OCI-LY1 (cell line): ENCODE measurements around the gene GZMM.

Experiments
- H2AFZ ChIP-seq: fragments of 200-600 bp; sonication (generic), shearing (Covaris generic); 2 replicates; pipeline ENCODE4 v1.6.0; 2014; ENCODE audit warnings: antibody characterized with exemption, mild to moderate bottlenecking, low read length
- H3F3A ChIP-seq: fragments of 200-600 bp; sonication (generic), shearing (Covaris generic); 2 replicates; pipeline ENCODE4 v1.6.0; 2014; ENCODE audit warnings: mild to moderate bottlenecking, antibody characterized with exemption, low read length, moderate library complexity; ENCODE audit not compliant: insufficient read depth
- H3K27ac ChIP-seq: fragments of 200-600 bp; sonication (generic); 2 replicates; pipeline ENCODE4 v1.5.1; 2014; ENCODE audit warnings: low read length, mixed run types, mild to moderate bottlenecking, low read depth; ENCODE audit not compliant: poor library complexity, severe bottlenecking
- H3K27me3 ChIP-seq: fragments of 200-600 bp; sonication (generic); 2 replicates; pipeline ENCODE4 v1.6.0; 2014; ENCODE audit warnings: antibody characterized with exemption, mild to moderate bottlenecking, low read length, moderate library complexity; ENCODE audit not compliant: insufficient read depth
- H3K36me3 ChIP-seq: fragments of 200-600 bp; sonication (generic); 2 replicates; pipeline ENCODE4 v1.6.1; 2014; ENCODE audit warnings: mild to moderate bottlenecking, antibody characterized with exemption, low read length, moderate library complexity, mixed read lengths; ENCODE audit not compliant: insufficient read depth
- H3K4me1 ChIP-seq: fragments of 200-600 bp; sonication (generic); 2 replicates; pipeline ENCODE4 v1.5.1; 2014; ENCODE audit warnings: mild to moderate bottlenecking, low read length, moderate library complexity; ENCODE audit not compliant: insufficient read depth, severe bottlenecking
- H3K4me2 ChIP-seq: fragments of 200-600 bp; sonication (generic), shearing (Covaris generic); 2 replicates; pipeline ENCODE4 v1.6.1; 2014; ENCODE audit warnings: low read length
- H3K4me3 ChIP-seq: fragments of 200-600 bp; sonication (generic); 2 replicates; pipeline ENCODE4 v1.5.1; 2014; ENCODE audit warnings: low read length, low read depth, mild to moderate bottlenecking, mixed read lengths; ENCODE audit not compliant: poor library complexity, severe bottlenecking
- H3K79me2 ChIP-seq: fragments of 200-600 bp; shearing (Covaris generic); 2 replicates; pipeline ENCODE4 v1.6.1; 2016; ENCODE audit warnings: mixed run types, low read length, mixed read lengths; ENCODE audit not compliant: insufficient read depth
- H3K9ac ChIP-seq: fragments of 200-600 bp; sonication (generic), shearing (Covaris generic); 2 replicates; pipeline ENCODE4 v1.6.1; 2014; ENCODE audit warnings: mild to moderate bottlenecking, low read length, mixed read lengths
- H3K9me2 ChIP-seq: fragments of 200-600 bp; sonication (generic), shearing (Covaris generic); 2 replicates; pipeline ENCODE4 v1.6.1; 2014; ENCODE audit warnings: low read depth, mild to moderate bottlenecking, low read length, mixed read lengths
- H3K9me3 ChIP-seq: fragments of 200-600 bp; shearing (Covaris generic); 2 replicates; pipeline ENCODE4 v1.6.1; 2014; ENCODE audit warnings: low read length, mixed read lengths
- H4K20me1 ChIP-seq: fragments of 200-600 bp; sonication (generic), shearing (Covaris generic); 2 replicates; pipeline ENCODE4 v1.6.0; 2016; ENCODE audit warnings: mild to moderate bottlenecking, low read length; ENCODE audit not compliant: insufficient read depth
- EZH2 ChIP-seq: fragments of 200-600 bp; sonication (generic), shearing (Covaris generic); IDR thresholded peaks from 2 replicates; pipeline ENCODE4 v1.8.0; 2017; ENCODE audit warnings: borderline replicate concordance, mixed run types, mild to moderate bottlenecking, antibody characterized with exemption, low read length, moderate library complexity, mixed read lengths
- TF ChIP-seq, protein P1 (sequence below): fragments of 200-600 bp; sonication (generic), shearing (Covaris generic); IDR thresholded peaks from 2 replicates; pipeline ENCODE4 v1.5.1; 2017; ENCODE audit warnings: mild to moderate bottlenecking, antibody characterized with exemption, low read length, moderate library complexity, mixed read lengths

GZMM gene

GRCh38 chr19:581399-582111 lies 37.7 kb downstream of the GZMM start:
- Histone ChIP-seq H3K36me3 (peaks cover 45% of the 10 kb centered on the region), H3K79me2 (peaks cover 7% of the 10 kb centered on the region; the same call in 1 of the 2 replicates), H2AFZ (no peak overlapping the region), H3K9me2 (no peaks in the 10 kb centered on the region), H3F3A (no peaks in the 10 kb centered on the region), H3K4me3 (no peak overlapping the region), H3K27me3 (no peaks in the 10 kb centered on the region; the same call in 1 of the 2 replicates), H3K9ac (no peak overlapping the region), H3K27ac (no peak overlapping the region), H4K20me1 (no peaks in the 10 kb centered on the region), H3K4me1 (no peaks in the 10 kb centered on the region), H3K9me3 (no peaks in the 10 kb centered on the region), H3K4me2 (no peak overlapping the region)
- TF ChIP-seq EZH2, result no peak
- TF ChIP-seq, protein P1, sequence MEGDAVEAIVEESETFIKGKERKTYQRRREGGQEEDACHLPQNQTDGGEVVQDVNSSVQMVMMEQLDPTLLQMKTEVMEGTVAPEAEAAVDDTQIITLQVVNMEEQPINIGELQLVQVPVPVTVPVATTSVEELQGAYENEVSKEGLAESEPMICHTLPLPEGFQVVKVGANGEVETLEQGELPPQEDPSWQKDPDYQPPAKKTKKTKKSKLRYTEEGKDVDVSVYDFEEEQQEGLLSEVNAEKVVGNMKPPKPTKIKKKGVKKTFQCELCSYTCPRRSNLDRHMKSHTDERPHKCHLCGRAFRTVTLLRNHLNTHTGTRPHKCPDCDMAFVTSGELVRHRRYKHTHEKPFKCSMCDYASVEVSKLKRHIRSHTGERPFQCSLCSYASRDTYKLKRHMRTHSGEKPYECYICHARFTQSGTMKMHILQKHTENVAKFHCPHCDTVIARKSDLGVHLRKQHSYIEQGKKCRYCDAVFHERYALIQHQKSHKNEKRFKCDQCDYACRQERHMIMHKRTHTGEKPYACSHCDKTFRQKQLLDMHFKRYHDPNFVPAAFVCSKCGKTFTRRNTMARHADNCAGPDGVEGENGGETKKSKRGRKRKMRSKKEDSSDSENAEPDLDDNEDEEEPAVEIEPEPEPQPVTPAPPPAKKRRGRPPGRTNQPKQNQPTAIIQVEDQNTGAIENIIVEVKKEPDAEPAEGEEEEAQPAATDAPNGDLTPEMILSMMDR, result no peak

- no peaks in the 10 kb centered on the region; the same call in 1 of the 2 replicates for H3K79me2 ChIP-seq
- H3K4me2 ChIP-seq, result no peak overlapping the region
- TF ChIP-seq, protein P1, result no peak
- TF ChIP-seq EZH2, result no peak
- H3K4me3 ChIP-seq, result no peak overlapping the region
- no peak overlapping the region for H3K27ac ChIP-seq
- H4K20me1 ChIP-seq, result no peaks in the 10 kb centered on the region
- H3K9me3 ChIP-seq, result no peaks in the 10 kb centered on the region
- no peak overlapping the region for H3K9ac ChIP-seq
- no peaks in the 10 kb centered on the region for H3K4me1 ChIP-seq
- no peaks in the 10 kb centered on the region for H3K9me2 ChIP-seq
- no peaks in the 10 kb centered on the region; the same call in 1 of the 2 replicates for H3K27me3 ChIP-seq
- H3K36me3 ChIP-seq, result peaks cover 42% of the 10 kb centered on the region
- H2AFZ ChIP-seq, result no peak overlapping the region
- H3F3A ChIP-seq, result no peaks in the 10 kb centered on the region
Observed at GRCh38 chr19:582497-583197, 38.8 kb downstream of the GZMM start.

GRCh38 chr19:583198-583967 lies 39.5 kb downstream of the GZMM start:
- peaks cover 40% of the 10 kb centered on the region for H3K36me3 ChIP-seq
- H3K27me3 ChIP-seq, result no peaks in the 10 kb centered on the region; the same call in 1 of the 2 replicates
- no peak overlapping the region for H3K4me3 ChIP-seq
- H3K9me2 ChIP-seq, result no peaks in the 10 kb centered on the region
- no peak overlapping the region for H2AFZ ChIP-seq
- no peak overlapping the region for H3K4me2 ChIP-seq
- H3F3A ChIP-seq, result no peaks in the 10 kb centered on the region
- no peaks in the 10 kb centered on the region for H3K9me3 ChIP-seq
- no peaks in the 10 kb centered on the region for H4K20me1 ChIP-seq
- no peak overlapping the region for H3K27ac ChIP-seq
- no peak for TF ChIP-seq EZH2
- TF ChIP-seq, protein P1, result no peak
- H3K79me2 ChIP-seq, result no peaks in the 10 kb centered on the region; the same call in 1 of the 2 replicates
- H3K9ac ChIP-seq, result no peak overlapping the region
- H3K4me1 ChIP-seq, result no peaks in the 10 kb centered on the region
